Caki2 (cell line): Measurements from ENCODE around the gene SH2D3A. TPM values are rescaled to one million over a fixed set of nuclear protein-coding genes. Genes with fewer than 3 reads are reported as not detected.
"Not testable (repeated sequence)": the region's sequence is repeated elsewhere in the genome, so short reads cannot be mapped to it uniquely, and the experiment has no call there.

Experiments
- DNase-seq: peaks from one replicate; pipeline ENCODE4 v3.0.0-alpha.2; 2015; ENCODE audit warnings: low read depth
- in situ Hi-C: cut with HindIII; loops from 2 replicates; pipeline ENCODE4 v1.10.0; 2016; ENCODE audit warnings: low sequenced_read_pairs, low pct_unique_long_range_greater_than_20kb, mixed read lengths
- total RNA-seq: library from RNA; depleted of rRNA; stranded (reverse); fragments of >200 nt; shearing (Covaris generic); gene quantifications from 2 replicates; pipeline ENCODE4 v1.2.3, GENCODE V29; 2014; ENCODE audit warnings: low replicate concordance; rRNA removed

Gene SH2D3A
- 12.9 and 22.1 TPM in 2 replicates for total RNA-seq

- in situ Hi-C loops = no loop called here
- DNase-seq = peak; percentile 87
These were observed at the start of gene SH2D3A for GRCh38 chr19:6767357-6768235. Gene SH2D3A, minus strand, starts transcription at chr19:6767435. Its CDS starts 3,687 bp downstream, at chr19:6763748.

- no peak for DNase-seq
- in situ Hi-C loops = no loop called here
These were observed 46.4 kb upstream of the SH2D3A start for GRCh38 chr19:6813659-6814058.

DNA sequence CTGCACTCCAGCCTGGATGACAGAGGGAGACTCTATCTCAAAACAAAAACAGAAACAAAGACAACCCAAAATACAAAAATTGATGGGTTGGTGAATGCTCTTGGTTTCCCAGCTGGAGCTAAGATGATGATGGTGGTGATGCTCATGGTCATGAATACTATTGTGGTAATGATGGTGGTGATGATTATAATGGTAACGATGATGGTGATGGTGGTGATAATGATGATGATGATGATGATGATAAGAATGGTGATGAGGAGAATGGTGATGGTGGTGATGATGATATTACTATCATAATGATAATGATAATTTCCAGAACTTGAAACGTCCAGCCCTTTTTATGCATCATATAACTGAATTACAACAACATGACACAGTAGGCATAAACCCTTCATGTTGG is 45.4 kb upstream of the SH2D3A start:
- in situ Hi-C loops = no loop called here
- no peak for DNase-seq

GRCh38 chr19:6811906-6812305 is 44.7 kb upstream of the SH2D3A start:
- in situ Hi-C loops = no loop called here
- peak; percentile 56 for DNase-seq

GRCh38 chr19:6811378-6811777 is 44.1 kb upstream of the SH2D3A start:
- DNase-seq = no peak
- in situ Hi-C loops = no loop called here

DNA sequence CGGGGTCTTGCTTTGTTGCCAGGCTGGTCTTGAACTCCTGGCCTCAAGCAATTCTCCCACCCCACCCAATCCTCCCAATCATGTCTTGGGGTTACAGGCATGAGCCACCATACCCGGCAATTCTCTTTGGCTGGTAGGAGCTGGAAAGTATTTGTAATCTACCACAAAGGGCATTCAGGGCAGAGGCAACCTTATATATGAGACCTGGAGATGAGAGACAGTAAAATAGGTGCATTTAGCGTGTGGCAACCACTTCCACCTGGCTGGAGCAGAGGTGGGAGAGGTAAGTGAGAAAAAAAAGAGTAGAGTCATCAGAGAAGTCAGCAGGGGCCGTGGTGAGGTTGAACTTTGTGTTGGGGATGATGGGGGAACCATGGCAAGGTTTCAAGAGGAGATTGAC is 42.0 kb upstream of the SH2D3A start:
- no peak for DNase-seq
- in situ Hi-C loops = no loop called here

DNA sequence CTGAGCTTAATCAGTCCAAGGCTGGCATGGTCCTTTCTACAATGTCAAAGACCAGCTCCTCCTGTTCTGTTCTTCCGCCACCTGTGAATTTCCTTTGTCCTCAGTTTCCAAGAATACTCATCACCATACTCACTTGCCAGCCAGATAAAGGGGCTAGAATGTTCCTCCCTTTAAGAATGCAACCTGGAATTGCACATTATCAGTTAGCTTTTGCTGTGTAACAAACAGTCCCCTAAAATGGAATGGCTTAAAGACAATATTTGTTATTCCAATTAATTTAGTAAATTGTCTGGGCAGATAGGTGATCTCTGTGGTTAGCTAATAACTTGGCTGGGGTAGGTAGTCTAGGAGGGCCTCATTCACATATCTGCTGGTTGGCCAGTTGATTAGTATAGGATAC is 41.3 kb upstream of the SH2D3A start:
- DNase-seq = no peak
- in situ Hi-C loops = no loop called here

GRCh38 chr19:6807291-6807690 is 40.1 kb upstream of the SH2D3A start:
- DNase-seq = no peak
- in situ Hi-C loops = no loop called here

DNA sequence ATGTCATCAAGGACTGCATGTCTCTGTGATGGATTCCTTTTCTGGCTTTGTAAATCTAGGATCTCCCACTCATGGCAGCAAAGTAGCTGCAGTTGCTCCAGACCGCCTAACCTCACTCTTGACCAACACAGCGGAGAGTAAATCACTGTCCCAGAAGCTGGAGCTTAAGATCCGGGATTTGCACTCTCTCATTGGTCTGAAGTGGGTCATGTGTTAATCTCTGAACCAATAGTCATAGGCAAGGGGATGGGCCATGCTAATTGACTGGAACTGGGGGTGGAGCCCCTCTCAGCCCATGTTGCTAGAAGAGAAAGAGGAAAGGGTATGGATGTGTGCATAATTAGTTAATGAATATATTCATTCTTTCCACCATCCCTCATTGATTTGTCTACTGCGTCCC is 39.3 kb upstream of the SH2D3A start:
- DNase-seq = peak; percentile 6
- in situ Hi-C loops = no loop called here

DNA sequence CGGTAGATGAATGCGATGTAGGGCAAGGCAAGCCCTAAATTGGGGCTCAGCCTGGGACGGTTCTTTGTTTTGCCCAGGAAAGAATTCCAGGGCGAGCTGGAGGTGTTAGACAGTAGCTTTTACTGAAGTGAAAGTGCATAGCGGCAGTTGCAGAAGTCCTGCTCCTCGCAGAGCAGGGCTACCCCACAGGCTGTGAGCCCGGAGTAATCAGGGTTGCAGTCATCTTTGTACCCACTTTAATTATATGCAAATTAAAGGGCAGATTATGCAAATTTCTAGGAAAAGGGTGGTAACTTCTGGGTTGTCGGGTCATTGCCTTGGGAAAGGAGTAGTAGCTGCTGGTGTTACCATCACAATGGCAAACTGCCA is 35.8 kb upstream of the SH2D3A start:
- in situ Hi-C loops = no loop called here
- DNase-seq = no peak

DNA sequence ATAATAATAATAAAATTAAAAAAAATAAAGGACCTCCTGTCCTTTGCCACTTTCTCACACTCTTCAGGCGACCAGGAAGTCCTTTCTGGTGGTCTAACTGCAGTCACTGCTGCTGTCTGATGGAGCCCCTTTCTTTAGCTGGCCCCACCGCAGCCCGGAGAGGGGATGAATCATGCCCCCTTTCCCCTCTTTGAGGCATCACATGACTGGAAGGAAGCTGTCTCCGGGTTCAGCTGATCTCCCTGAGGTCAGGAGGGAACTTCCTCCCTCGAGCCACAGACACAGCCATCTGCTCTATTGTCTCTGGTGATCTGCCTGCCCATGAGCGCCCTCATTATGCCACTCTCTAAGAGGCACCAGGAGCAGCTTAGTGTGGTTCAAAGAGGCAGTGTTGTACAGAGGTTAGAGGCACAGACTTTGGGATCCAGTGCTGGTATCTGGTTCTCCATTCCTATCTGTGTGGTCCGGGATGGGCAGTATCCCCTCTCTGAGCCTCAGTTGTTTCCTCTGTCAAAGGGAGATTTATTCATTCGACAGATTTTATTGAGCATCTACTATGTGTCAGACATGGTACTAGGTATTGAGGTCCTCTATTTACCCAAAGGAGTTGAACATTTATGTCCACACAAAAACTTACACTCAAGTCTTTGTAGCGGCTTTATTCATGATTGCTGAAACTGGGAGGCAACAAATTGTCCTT is 35.3 kb upstream of the SH2D3A start:
- no peak for DNase-seq
- in situ Hi-C loops = no loop called here

- no peak for DNase-seq
- in situ Hi-C loops = no loop called here
These were observed 34.4 kb upstream of the SH2D3A start for GRCh38 chr19:6801485-6802086.

- in situ Hi-C loops = no loop called here
- DNase-seq = peak; percentile 47
These were observed 33.8 kb upstream of the SH2D3A start for GRCh38 chr19:6800991-6801484.

GRCh38 chr19:6800160-6800790 is 33.0 kb upstream of the SH2D3A start:
- in situ Hi-C loops, DNase-seq: not testable (repeated sequence)

DNA sequence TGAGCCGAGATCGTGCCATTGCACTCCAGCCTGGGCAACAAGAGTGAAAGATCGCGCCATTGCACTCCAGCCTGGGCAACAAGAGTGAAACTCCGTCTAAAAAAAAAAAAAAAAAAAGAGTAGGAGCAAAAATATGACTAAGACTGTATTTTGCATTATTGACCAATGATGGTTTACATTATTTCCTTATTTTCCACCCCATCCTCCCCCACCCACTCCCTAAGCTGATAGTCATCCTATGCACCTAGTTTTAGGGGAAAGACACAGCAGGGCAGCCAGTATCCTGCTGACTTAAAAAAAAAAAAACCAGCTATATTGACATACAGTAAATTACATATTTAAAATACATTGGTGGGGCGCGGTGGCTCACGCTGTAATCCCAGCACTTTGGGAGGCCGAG is 30.4 kb upstream of the SH2D3A start:
- in situ Hi-C loops = no loop called here
- no peak for DNase-seq

DNA sequence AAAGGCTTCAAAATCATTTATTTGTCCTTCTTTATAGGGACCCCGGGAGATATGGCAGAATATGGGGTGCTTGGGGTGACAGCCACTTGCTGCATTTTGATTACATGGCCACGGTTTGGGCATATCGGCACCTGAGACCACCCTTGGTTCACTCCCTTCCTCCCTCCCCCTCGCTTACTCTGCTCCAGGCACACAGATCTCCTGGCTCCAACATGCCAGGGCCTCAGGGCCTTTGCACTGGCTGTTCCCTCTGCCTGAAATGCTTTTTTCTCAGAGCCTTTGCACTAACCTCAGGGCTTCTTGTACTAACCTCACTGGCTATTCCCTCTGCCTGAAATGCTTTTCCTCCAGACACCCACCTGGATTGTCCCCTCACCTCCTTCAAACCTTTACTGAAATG is 29.0 kb upstream of the SH2D3A start:
- in situ Hi-C loops = no loop called here
- no peak for DNase-seq

- in situ Hi-C loops = no loop called here
- no peak for DNase-seq
These were observed 27.6 kb upstream of the SH2D3A start for GRCh38 chr19:6794686-6795431.

DNA sequence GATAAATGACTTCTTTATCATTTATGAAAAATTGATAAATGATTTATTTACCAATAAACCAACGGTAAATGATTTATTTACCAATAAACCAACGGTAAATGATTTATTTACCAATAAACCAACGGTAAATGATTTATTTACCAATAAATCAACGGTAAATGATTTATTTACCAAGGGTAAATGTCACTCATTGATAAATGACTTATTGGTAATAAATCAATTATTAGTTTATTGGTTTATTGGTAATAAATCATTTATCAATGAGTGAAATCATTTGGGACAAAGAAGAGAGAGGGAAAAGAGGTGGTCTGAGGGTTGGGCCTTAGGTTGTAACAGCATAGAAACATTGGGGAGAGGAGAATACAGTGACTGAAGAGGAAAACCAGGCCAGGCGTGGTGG is 26.7 kb upstream of the SH2D3A start:
- in situ Hi-C loops = no loop called here

More for the DNA sequence above, 26.7 kb upstream of the SH2D3A start:
- DNase-seq = no peak
